C4-2B (cell line): ENCODE measurements around the gene FSTL1.

ENCODE experiments used
- ZFX ChIP-seq: fragments of 450-650 bp; IDR thresholded peaks from 2 replicates; pipeline ENCODE4 v1.6.1; 2017
- TF ChIP-seq, protein P1 (sequence below): fragments of 450-650 bp; conservative IDR thresholded peaks from 2 replicates; pipeline ENCODE4 v1.5.1; 2017; ENCODE audit warnings: mild to moderate bottlenecking

DNA sequence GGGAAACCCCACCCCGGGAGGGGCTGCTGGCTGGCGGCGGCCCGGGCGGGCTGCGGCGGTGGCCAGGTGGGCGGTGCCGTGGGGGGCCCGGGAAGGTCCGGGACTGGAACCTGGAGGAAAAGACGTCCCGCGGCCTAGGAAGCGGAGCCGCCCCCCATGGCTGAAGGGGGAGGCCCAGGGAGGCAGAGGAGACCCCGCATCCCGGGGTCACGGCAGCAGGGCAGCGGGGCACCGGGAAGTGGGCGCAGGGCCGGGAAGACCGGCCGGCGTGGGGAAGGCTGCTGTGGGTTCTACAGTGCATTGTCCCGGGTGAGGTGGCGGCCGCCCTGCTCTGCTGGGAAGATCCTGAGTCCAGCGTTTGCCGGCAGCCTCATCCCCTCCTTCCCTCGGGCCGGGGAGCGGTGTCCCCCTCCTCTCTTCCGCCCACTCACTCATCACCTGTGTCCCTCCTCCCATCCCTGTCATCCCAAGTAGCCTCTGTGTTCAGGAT, 525 bp upstream of the FSTL1 start:
- TF ChIP-seq, protein P1, sequence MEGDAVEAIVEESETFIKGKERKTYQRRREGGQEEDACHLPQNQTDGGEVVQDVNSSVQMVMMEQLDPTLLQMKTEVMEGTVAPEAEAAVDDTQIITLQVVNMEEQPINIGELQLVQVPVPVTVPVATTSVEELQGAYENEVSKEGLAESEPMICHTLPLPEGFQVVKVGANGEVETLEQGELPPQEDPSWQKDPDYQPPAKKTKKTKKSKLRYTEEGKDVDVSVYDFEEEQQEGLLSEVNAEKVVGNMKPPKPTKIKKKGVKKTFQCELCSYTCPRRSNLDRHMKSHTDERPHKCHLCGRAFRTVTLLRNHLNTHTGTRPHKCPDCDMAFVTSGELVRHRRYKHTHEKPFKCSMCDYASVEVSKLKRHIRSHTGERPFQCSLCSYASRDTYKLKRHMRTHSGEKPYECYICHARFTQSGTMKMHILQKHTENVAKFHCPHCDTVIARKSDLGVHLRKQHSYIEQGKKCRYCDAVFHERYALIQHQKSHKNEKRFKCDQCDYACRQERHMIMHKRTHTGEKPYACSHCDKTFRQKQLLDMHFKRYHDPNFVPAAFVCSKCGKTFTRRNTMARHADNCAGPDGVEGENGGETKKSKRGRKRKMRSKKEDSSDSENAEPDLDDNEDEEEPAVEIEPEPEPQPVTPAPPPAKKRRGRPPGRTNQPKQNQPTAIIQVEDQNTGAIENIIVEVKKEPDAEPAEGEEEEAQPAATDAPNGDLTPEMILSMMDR = no peak
- TF ChIP-seq ZFX = no peak
